Hematopoietic multipotent progenitor cell (in vitro differentiated cells): ENCODE results near the gene KCNQ5. TPM values are rescaled to one million over a fixed set of nuclear protein-coding genes. Genes with fewer than 3 reads are reported as not detected.
"Not testable (repeated sequence)": the region's sequence is repeated elsewhere in the genome, so short reads cannot be mapped to it uniquely, and the experiment has no call there.

Experiments used
- DNase-seq, 3 donors: peaks; one replicate each; pipeline ENCODE4 v3.0.0-alpha.2; 2011 to 2015; ENCODE audit warnings: low read depth in 2 of 3, low spot score in 2 of 3
- total RNA-seq: library from RNA; depleted of rRNA; stranded (reverse); fragments of >200 nt; gene quantifications from one replicate; pipeline ENCODE4 v1.2.3, GENCODE V29; 2012

The KCNQ5 gene
- total RNA-seq, 1 donor = 6.7 TPM

DNA sequence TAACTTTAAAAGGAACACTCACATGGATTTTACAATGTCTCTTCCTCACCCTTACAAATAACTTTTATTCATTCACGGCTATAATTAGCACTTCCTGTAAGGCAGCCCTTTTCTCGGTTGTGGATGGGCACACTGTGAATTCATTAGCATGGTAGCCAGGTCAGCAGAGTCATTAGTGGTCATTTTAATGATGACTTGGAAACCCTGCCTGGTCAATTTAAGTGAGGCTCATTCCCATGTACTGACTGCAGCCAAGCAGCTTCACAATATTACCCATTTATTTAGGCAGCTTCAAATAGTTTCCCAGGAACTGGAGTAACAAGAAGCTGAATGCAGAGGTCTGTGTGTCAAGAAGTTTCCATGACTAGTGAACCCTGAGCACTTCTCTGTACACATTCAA, 354.6 kb downstream of the KCNQ5 start:
- no peak for DNase-seq

DNA sequence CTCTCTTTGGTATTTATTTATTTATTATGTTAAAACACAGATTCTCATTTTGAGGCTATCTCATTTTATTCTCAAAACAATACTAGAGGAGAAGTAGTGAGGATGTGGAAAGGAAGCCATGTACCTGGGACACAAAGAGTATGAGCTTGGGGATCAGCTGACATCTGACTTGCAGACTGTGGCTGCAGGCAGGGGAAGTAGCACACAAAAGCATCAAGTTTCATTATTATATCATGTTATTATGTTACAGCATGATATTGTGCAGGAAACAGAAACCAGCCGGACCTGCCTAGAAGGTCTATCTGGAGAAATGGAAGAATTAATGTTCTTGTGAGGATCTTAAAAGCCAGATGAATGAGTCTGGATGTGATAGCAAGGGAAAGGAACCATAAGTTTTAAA, 355.2 kb downstream of the KCNQ5 start:
- peak in 1 of 3 donors; percentile 15 for DNase-seq

DNA sequence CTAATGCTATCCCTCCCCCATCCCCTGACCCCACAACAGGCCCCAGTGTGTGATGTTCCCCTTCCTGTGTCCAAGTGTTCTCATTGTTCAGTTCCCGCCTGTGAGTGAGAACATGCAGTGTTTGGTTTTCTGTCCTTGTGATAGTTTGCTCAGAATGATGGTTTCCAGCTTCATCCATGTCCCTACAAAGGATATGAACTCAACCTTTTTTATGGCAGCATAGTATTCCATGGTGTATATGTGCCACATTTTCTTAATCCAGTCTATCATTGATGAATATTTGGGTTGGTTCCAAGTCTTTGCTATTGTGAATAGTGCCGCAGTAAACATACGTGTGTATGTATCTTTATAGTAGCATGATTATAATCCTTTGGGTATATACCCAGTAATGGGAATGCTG, 356.9 kb downstream of the KCNQ5 start:
- not testable (repeated sequence) for DNase-seq

- DNase-seq = not testable (repeated sequence)
Measured at GRCh38 chr6:72984189-72984831, 362.4 kb downstream of the KCNQ5 start.

DNA sequence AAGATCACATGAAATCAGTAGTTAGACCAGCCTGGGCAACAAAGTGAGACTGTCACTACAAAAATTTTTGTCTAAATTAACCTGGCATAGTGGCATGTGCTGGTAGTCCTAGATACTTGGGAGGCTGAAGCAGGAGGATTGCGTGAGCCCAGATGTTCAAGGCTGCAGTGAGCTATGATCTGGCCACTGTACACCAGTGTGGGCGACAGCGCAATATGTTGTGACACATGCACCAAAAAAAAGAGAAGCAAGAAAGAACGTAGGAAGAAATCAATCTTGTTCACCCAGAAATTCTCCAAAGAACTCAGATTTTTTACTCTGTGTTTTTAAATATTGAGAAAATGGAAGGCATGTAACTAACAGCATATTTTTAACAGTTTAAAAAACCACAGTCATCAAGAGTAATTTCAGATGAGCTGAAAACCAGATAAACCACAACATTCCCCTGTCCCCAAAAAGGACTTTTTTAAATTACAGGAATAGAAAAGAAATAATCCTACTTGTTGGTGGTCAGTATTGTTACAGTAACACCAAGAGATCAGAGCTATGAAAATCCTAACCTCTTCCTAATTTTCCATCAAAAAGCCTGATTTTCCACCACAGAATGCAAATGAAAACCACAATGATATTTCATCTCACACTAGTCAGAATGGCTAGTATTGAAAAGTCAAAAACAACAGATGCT, 363.3 kb downstream of the KCNQ5 start:
- DNase-seq = no peak

- DNase-seq = no peak
Measured at GRCh38 chr6:72987301-72987700, 365.4 kb downstream of the KCNQ5 start.

DNA sequence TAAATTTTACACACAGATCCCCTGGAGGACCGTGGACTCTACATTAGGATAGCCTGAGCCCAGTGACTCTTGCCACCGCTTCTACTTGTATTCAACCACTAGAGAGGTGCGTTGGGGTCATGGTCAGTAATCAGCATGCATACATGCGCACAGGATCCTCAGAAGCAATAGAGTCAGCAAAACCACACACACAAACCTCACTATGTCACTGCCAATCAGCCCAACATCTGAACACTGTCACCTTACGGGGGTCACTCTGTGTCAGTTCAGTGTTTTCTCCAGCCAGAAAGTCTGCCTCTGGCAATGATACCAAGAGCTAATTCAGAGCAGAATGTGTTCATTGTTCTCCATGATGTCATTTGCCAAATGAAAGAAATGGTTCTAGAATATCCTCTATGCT, 378.1 kb downstream of the KCNQ5 start:
- no peak for DNase-seq

DNA sequence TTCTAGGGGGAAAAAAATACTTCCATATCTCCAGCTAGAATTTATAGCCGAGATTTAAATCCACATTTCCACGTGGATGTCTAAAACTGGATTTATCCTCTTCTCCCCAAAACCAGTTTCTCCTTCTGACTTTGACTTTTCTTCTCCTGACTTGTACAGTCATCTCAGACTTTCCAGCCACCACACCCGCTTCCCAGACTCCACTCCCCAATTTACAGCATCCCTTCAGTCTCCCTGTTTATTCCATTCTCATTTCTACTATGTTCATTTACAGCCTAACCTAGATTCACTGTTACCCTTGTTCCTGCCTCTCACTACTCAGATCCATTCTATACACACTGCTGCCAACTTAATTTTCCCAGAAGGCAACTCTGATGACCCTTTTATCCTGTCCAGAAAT, 378.6 kb downstream of the KCNQ5 start:
- no peak for DNase-seq

GRCh38 chr6:73002588-73002987, 380.7 kb downstream of the KCNQ5 start:
- no peak for DNase-seq

DNA sequence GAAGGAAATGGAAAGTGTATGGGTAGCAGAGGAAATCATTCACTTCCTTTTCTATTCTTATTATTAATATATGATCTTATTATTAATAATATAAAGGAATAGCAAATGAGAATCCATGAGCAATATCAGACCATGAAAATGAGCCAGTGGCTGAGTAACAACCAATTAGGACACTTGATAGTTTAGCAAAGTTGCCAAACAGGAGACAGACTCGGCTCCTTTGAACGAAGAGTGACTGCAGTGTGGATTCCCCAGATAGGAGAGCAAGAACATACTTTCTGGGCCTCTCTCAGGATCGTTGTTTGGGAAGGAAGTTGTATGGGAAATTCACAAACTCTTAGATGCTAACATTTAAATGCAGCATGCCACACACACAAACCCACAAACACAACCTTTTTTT, 381.4 kb downstream of the KCNQ5 start:
- no peak for DNase-seq

- no peak for DNase-seq
Measured at GRCh38 chr6:73004231-73004630, 382.4 kb downstream of the KCNQ5 start.

- DNase-seq = no peak
Measured at GRCh38 chr6:73004861-73005260, 383.0 kb downstream of the KCNQ5 start.

- DNase-seq = no peak
Measured at GRCh38 chr6:73006146-73006545, 384.3 kb downstream of the KCNQ5 start.

DNA sequence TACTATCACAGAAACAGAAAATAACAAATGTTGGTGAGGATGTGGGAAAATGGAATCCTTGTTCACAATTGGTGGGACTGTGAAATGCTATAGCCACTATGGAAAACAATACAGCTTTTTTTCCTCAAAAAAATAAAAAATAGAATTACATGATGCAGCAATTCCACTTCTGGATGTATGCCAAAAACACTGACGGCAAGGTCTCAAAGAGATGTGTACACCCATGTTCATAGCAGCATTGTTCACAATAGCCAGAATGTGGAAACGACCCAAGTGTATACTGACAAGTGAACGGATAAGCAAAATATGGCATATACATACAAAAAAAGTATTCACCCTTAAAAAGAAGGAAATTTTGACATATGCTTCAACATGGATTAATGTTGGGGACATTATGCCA, 390.1 kb downstream of the KCNQ5 start:
- no peak for DNase-seq

- DNase-seq = no peak
Measured at GRCh38 chr6:73017476-73017875, 395.6 kb downstream of the KCNQ5 start.

DNA sequence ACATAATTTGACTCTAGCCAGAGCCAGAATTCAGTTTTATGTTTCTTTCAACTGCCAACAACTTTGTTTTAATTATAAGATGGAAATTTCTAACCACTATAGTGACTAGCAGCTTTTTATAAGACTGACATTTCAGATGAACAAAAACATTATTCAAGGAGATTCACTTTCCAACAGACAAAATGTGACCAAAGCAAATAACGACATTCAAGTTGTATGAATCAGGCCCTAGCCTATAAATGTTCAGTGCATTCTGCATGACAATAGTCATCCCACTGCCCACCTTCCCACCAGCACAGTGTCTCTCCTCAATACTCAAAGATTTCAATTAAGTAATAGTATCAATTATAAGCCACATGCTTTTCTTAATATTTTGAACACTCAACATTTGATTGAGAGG, 402.7 kb downstream of the KCNQ5 start:
- no peak for DNase-seq

GRCh38 chr6:73027691-73028090, 405.8 kb downstream of the KCNQ5 start:
- DNase-seq = no peak

DNA sequence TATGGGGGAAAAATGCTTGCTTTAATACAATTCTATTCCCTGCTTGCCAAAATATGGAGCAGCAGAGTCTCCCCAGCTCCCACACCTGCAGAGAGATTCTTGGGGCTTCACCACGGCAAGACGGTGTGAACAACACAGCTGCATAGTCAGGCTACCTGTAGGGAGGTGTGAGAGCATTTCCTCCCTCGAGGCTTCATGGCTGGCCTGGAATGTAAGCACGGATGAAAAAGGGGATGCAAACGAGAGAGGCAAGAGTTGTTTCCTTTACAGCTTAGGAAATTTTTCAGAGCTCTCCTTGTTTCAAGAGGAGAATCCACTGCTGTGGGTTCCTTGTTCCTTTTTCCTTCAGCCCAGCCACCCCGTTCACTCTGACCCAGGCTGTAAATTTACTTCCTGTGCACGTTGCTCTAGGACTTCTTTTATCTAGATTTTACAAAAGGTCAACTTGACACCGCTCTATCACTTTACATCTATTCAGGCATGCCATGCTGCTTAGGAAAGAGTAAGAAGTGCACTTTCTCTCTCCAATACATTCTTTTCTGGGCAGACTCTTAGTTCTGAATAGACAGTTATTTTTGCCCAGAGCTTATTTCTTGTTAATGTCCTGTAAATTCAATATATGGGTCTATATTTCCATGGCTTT, 406.4 kb downstream of the KCNQ5 start:
- DNase-seq = no peak

DNA sequence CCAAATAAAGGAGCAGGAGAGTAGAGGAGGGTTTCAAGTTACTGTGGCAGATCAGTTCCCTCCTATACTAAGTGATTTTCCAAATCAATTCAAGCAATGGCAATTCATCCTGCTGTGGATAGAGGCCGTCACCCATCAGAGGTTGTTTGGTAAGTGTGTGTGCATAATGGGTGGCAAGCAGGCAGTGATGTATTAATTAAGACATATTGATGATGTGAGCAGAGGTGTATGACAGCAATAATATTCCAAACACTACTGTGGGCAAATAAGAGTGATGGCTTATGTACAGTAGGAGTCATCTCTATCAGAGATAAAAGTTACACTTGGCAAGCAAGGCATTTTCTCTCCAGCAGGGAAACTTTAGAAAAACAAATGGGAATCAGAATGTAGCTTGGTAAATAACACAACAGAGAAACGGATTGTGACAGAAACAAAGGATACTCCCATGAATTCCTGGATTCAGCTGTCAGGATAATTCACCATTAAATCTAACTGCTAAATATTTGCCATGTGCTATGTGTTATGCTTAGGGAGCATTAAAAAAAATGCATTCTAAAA, 407.1 kb downstream of the KCNQ5 start:
- DNase-seq = no peak

GRCh38 chr6:73030257-73030656, 408.4 kb downstream of the KCNQ5 start:
- DNase-seq = no peak

- DNase-seq = no peak
Measured at GRCh38 chr6:73030791-73031782, 409.2 kb downstream of the KCNQ5 start.
